ENCODE data around the gene PPFIA4.

Gene PPFIA4

GRCh38 chr1:203081465-203082230, 55.4 kb downstream of the PPFIA4 start:
- ChIA-PET CTCF (interaction anchor here (0.7 to 1.3 kb wide), 3 partner anchors 10 to 1860 kb away, joined by 3 read pairs; no protein-coding TSS in a partner anchor), POLR2A (ENCODE audit: low non-redundant PET) (no interaction called here)
- DNase-seq (ENCODE audit: low spot score): no peak
- no peak for TF ChIP-seq CTCF (conservative IDR thresholded peaks at IDR 0.05; ENCODE audit: low read depth)
- no peak overlapping the region for H3K27ac ChIP-seq

- no peak for DNase-seq (ENCODE audit: low spot score)
- POLR2A ChIA-PET (ENCODE audit: low non-redundant PET): no interaction called here
- CTCF ChIA-PET: interaction anchor here (0.7 to 1.3 kb wide), 2 partner anchors 17 to 1859 kb away, joined by 3 read pairs; no protein-coding TSS in a partner anchor
- TF ChIP-seq CTCF (conservative IDR thresholded peaks at IDR 0.05; ENCODE audit: low read depth): no peak
- H3K27ac ChIP-seq: no peak overlapping the region
Measured at GRCh38 chr1:203082231-203082505, 55.9 kb downstream of the PPFIA4 start.

- CTCF ChIA-PET: interaction anchor here (0.6 to 2.4 kb wide), 10 partner anchors 13 to 1859 kb away, joined by 3 to 8 read pairs (median 3); partner anchors contain the start of gene ADORA1
Measured at GRCh38 chr1:203082571-203083462, 56.5 kb downstream of the PPFIA4 start.

GRCh38 chr1:203083463-203083921, 57.2 kb downstream of the PPFIA4 start:
- TF ChIP-seq CTCF (conservative IDR thresholded peaks at IDR 0.05; ENCODE audit: low read depth): no peak
- DNase-seq (ENCODE audit: low spot score): no peak
- POLR2A ChIA-PET (ENCODE audit: low non-redundant PET): no interaction called here
- no peak overlapping the region for H3K27ac ChIP-seq
- CTCF ChIA-PET: interaction anchor here (0.6 to 2.4 kb wide), 14 partner anchors 11 to 1858 kb away, joined by 3 to 8 read pairs (median 4); partner anchors contain the start of gene ADORA1

More at GRCh38 chr1:203082571-203083462, 56.5 kb downstream of the PPFIA4 start:
- POLR2A ChIA-PET (ENCODE audit: low non-redundant PET): no interaction called here
- H3K27ac ChIP-seq: no peak overlapping the region
- no peak for DNase-seq (ENCODE audit: low spot score)
- no peak for TF ChIP-seq CTCF (conservative IDR thresholded peaks at IDR 0.05; ENCODE audit: low read depth)

GRCh38 chr1:203084588-203085527, 58.6 kb downstream of the PPFIA4 start:
- CTCF ChIA-PET: interaction anchor here (0.6 to 2.4 kb wide), 11 partner anchors 11 to 132 kb away, joined by 3 to 9 read pairs (median 5); partner anchors contain the start of gene ADORA1
- no peak for DNase-seq (ENCODE audit: low spot score)
- no peak overlapping the region for H3K27ac ChIP-seq
- POLR2A ChIA-PET (ENCODE audit: low non-redundant PET): no interaction called here
- TF ChIP-seq CTCF (conservative IDR thresholded peaks at IDR 0.05; ENCODE audit: low read depth): 0 out of 2 replicates have a peak, but pooled peaks have one; percentile 10

Measured in RWPE1 (cell line).